Smooth muscle cell (in vitro differentiated cells): Measurements from ENCODE around the gene SLC39A11. TPM values are rescaled to one million over a fixed set of nuclear protein-coding genes. Genes with fewer than 3 reads are reported as not detected.

ENCODE experiments used
- DNase-seq: peaks from one replicate; lab custom pipeline; 2025; ENCODE audit not compliant: unreplicated experiment; lab: John Stamatoyannopoulos, UW
- H2AFZ ChIP-seq: fragments of 200-600 bp; sonication (generic); 2 replicates; pipeline ENCODE4 v1.6.0; 2016; ENCODE audit warnings: antibody characterized with exemption, low read depth, mild to moderate bottlenecking
- H3F3A ChIP-seq: fragments of 200-600 bp; sonication (generic); 2 replicates; pipeline ENCODE4 v1.6.0; 2017; ENCODE audit warnings: antibody characterized with exemption, low read depth
- H3K27ac ChIP-seq: fragments of 200-600 bp; sonication (generic); 2 replicates; pipeline ENCODE4 v1.5.1; 2016; ENCODE audit warnings: low read depth, mild to moderate bottlenecking
- H3K27me3 ChIP-seq: fragments of 200-600 bp; sonication (generic); 2 replicates; pipeline ENCODE4 v1.6.1; 2016; ENCODE audit warnings: low read depth, mild to moderate bottlenecking
- H3K36me3 ChIP-seq: fragments of 200-600 bp; sonication (generic); 2 replicates; pipeline ENCODE4 v1.5.1; 2016; ENCODE audit warnings: low read depth
- H3K4me1 ChIP-seq: fragments of 200-600 bp; sonication (generic); 2 replicates; pipeline ENCODE4 v1.5.1; 2016; ENCODE audit warnings: low read depth
- H3K4me2 ChIP-seq: fragments of 200-600 bp; sonication (generic); 2 replicates; pipeline ENCODE4 v1.6.0; 2016; ENCODE audit warnings: mild to moderate bottlenecking
- H3K4me3 ChIP-seq: fragments of 200-600 bp; sonication (generic); 2 replicates; pipeline ENCODE4 v1.5.1; 2016; ENCODE audit warnings: mild to moderate bottlenecking
- H3K79me2 ChIP-seq: fragments of 200-600 bp; sonication (generic); 2 replicates; pipeline ENCODE4 v1.6.0; 2016; ENCODE audit warnings: low read depth, mild to moderate bottlenecking
- H3K9ac ChIP-seq: fragments of 200-600 bp; sonication (generic); 2 replicates; pipeline ENCODE4 v1.6.0; 2016; ENCODE audit warnings: low read depth
- H3K9me3 ChIP-seq: fragments of 200-600 bp; sonication (generic); replicated peaks from 2 replicates; pipeline ENCODE4 v1.5.1; 2016; ENCODE audit warnings: low read depth
- H4K20me1 ChIP-seq: fragments of 200-600 bp; sonication (generic); 2 replicates; pipeline ENCODE4 v1.6.0; 2016; ENCODE audit warnings: low read depth
- CTCF ChIP-seq: fragments of 200-600 bp; sonication (generic); IDR thresholded peaks from 2 replicates; pipeline ENCODE4 v1.5.1; 2017; ENCODE audit warnings: borderline replicate concordance, mild to moderate bottlenecking, antibody characterized with exemption; ENCODE audit not compliant: insufficient read depth, poor library complexity, severe bottlenecking
- WGBS: methylation state at CpG from one replicate; pipeline ENCODE4 v1.1.7; 2016; ENCODE audit warnings: low lambda C conversion rate; 5-methylcytosine and 5-hydroxymethylcytosine counted together
- polyA plus RNA-seq: library from polyadenylated mRNA; unstranded; fragments of >200 nt; fragmentation: Nextera tagmentation; extraction: Ambion mirVana; gene quantifications from 2 replicates; pipeline ENCODE4 v1.2.1, GENCODE V29; 2016
- total RNA-seq: library from RNA; depleted of rRNA; stranded (reverse); fragments of >200 nt; gene quantifications from 2 replicates; pipeline ENCODE4 v1.2.3, GENCODE V29; 2014

The SLC39A11 gene
- total and polyA plus RNA-seq, 2 experiments from 2014 or later = 9.2 to 36.7 TPM

- no peak overlapping the region for H3K4me2 ChIP-seq
- H2AFZ ChIP-seq = no peak overlapping the region
- WGBS = 72% methylated on average over 8 of the region's 8 CpGs
- DNase-seq = no peak
- H3K79me2 ChIP-seq = no peaks in the 10 kb centered on the region
- no peaks in the 10 kb centered on the region for H3K27me3 ChIP-seq
- no peak for TF ChIP-seq CTCF
- H3K9me3 ChIP-seq = no peaks in the 10 kb centered on the region
- H3K4me1 ChIP-seq = no peaks in the 10 kb centered on the region
- H3K27ac ChIP-seq = no peak overlapping the region
- no peaks in the 10 kb centered on the region for H3K36me3 ChIP-seq
- no peak overlapping the region for H3K9ac ChIP-seq
- H4K20me1 ChIP-seq = no peaks in the 10 kb centered on the region
- H3K4me3 ChIP-seq = no peak overlapping the region
- no peaks in the 10 kb centered on the region for H3F3A ChIP-seq
Observed at GRCh38 chr17:72935984-72936383, 156.5 kb downstream of the SLC39A11 start.

DNA sequence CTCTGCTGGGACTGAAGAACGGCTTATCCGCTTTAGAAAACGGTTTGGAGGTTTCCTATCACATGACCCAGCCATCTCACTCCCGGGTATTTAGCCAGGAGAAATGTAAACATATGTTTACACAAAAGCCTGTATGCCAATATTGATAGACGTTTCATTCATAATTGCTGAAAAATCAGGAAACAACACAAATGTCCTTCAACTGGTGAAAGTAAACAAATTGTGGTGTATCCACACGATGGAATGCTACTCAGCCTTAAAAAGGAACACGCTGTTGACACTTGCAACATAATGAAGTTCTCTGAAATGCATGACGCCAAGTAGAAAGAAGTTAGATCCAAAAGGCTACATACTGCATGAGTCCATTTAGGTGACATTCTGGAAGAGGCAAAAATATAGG is 157.6 kb downstream of the SLC39A11 start:
- H3K27ac ChIP-seq = no peak overlapping the region
- no peaks in the 10 kb centered on the region for H3K4me1 ChIP-seq
- no peaks in the 10 kb centered on the region for H3K79me2 ChIP-seq
- no peak overlapping the region for H3K4me3 ChIP-seq
- H3K27me3 ChIP-seq = no peaks in the 10 kb centered on the region
- H2AFZ ChIP-seq = no peak overlapping the region
- no peaks in the 10 kb centered on the region for H4K20me1 ChIP-seq
- no peak for TF ChIP-seq CTCF
- H3K36me3 ChIP-seq = no peaks in the 10 kb centered on the region
- no peak for DNase-seq
- WGBS = 93% methylated on average over 8 of the region's 8 CpGs
- no peaks in the 10 kb centered on the region for H3F3A ChIP-seq
- H3K9me3 ChIP-seq = no peaks in the 10 kb centered on the region
- no peak overlapping the region for H3K9ac ChIP-seq
- no peak overlapping the region for H3K4me2 ChIP-seq

DNA sequence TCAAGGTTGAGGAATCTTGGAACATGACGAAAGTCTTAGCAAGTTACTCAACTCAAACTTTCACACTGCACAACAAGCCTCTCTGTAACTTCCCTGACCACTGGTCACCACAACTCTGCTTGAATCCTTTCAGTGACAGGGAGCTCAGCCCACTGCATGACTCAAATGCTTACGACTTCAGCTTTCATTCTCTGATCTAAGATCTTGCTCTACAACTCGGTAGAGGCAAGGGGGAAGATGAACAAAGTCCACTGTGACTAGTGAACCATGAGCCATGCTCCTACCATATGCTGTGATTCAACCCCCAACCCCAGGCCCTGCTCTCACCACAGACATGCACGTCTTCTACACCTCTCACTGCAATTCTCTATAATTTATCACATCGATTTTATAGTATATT is 160.9 kb downstream of the SLC39A11 start:
- H4K20me1 ChIP-seq = no peaks in the 10 kb centered on the region
- no peaks in the 10 kb centered on the region for H3K9me3 ChIP-seq
- H3K4me2 ChIP-seq = no peak overlapping the region
- H3K27me3 ChIP-seq = no peaks in the 10 kb centered on the region
- H3K36me3 ChIP-seq = no peaks in the 10 kb centered on the region
- H2AFZ ChIP-seq = no peak overlapping the region
- H3K9ac ChIP-seq = no peak overlapping the region
- H3K4me3 ChIP-seq = no peak overlapping the region
- no peaks in the 10 kb centered on the region for H3K79me2 ChIP-seq
- DNase-seq = no peak
- WGBS = 82% methylated on average over 5 of the region's 5 CpGs
- TF ChIP-seq CTCF = no peak
- H3K4me1 ChIP-seq = no peaks in the 10 kb centered on the region
- H3F3A ChIP-seq = no peaks in the 10 kb centered on the region
- H3K27ac ChIP-seq = no peak overlapping the region

GRCh38 chr17:72931163-72931562 is 161.3 kb downstream of the SLC39A11 start:
- Histone ChIP-seq H4K20me1 (no peaks in the 10 kb centered on the region), H3K4me3 (no peak overlapping the region), H3K9ac (no peak overlapping the region), H3K36me3 (no peaks in the 10 kb centered on the region), H2AFZ (no peak overlapping the region), H3K4me2 (no peak overlapping the region), H3K9me3 (no peaks in the 10 kb centered on the region), H3K27me3 (no peaks in the 10 kb centered on the region), H3K4me1 (no peaks in the 10 kb centered on the region), H3F3A (no peaks in the 10 kb centered on the region), H3K79me2 (no peaks in the 10 kb centered on the region), H3K27ac (no peak overlapping the region)
- 87% methylated on average over 9 of the region's 9 CpGs for WGBS
- no peak for DNase-seq
- TF ChIP-seq CTCF = no peak
